Stimulated activated CD4-positive, alpha-beta T cell treated with anti-CD3 and anti-CD28 coated beads, Interleukin-4, amount 100 ng/mL, for 48 hours (primary cell): ENCODE measurements around the gene APAF1.

ENCODE experiments used
- DNase-seq, 2 donors: peaks; one replicate each; pipeline ENCODE4 v3.0.0-alpha.2; 2020; ENCODE audit warnings: low read depth in 2 of 2

APAF1 gene

DNA sequence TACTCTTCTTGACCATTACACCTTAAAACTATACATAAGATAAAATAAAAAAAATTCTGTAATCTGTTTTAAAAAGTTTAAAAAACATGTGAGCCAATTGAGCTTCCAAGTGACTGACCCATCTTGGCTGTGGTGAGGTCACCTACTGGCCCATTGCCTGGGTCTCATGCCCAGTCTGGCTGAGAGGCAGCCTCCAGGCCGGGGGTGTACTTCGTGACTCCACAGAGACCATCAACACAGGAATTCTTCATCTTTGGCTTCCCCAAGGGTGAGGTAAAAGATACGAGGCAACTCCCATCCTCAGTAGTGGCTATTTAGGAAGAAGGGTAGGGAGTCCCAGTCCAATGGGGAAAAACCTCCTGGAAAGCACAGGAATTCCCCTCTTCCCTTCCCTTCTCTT lies 113.2 kb downstream of the APAF1 start:
- DNase-seq: no peak

DNA sequence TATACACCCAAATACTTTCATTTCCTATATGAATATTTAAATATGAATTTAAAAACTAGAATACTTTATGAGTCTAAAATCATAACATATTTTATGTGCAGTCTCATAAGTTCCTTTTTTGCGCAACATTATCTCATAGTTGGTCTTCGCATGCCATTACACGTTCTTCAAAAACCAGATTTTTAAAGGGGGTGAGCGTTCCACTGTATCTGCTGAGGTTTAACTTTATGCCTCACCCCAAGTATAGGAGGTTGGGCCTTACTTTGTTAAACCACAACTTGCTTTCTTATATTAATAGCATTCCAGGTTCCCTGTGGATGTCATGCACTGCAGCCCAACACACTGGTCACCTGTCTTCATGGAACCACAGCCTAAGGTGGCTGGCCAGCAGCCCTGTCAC lies 118.6 kb downstream of the APAF1 start:
- no peak for DNase-seq

GRCh38 chr12:98767248-98767647 lies 122.2 kb downstream of the APAF1 start:
- no peak for DNase-seq

DNA sequence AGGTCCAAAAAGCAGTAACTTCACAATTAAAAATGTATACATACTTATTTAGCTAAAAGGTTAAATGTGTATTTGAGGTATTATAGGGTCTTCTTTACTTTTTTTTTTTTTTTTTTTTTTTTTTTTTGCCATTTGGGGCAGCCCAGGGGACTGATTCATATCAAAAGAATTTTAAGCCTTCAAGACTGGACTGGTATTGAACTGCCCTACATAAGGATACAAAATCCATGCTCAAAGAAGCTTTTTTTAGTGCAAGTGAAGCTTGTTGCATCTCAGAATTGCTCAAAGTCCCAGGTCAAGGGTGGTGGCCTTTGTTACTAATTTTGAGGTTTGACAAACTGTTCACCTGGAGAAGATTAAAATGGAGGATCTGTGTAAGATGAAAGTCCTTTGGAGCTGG lies 124.0 kb downstream of the APAF1 start:
- no peak for DNase-seq

DNA sequence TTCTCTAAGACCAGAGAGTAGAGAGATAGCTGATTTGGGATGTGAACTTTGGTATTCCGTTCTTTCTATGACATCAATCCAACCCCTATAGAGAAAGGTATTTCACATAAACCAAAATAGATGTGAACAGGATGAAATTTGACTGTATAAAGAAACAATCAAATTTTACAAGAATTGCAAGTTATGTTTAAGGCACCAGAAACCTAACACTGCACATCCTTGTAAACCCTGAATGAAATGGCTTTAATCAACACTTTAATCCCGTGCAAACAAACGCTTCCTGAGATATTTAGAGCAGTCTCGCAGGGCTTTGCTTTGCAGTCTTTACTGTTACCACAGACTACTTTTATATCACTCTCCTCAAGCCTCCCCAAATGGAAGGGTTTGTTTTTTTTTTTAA lies 125.1 kb downstream of the APAF1 start:
- DNase-seq: no peak

GRCh38 chr12:98771811-98772752 lies 127.0 kb downstream of the APAF1 start:
- no peak for DNase-seq

DNA sequence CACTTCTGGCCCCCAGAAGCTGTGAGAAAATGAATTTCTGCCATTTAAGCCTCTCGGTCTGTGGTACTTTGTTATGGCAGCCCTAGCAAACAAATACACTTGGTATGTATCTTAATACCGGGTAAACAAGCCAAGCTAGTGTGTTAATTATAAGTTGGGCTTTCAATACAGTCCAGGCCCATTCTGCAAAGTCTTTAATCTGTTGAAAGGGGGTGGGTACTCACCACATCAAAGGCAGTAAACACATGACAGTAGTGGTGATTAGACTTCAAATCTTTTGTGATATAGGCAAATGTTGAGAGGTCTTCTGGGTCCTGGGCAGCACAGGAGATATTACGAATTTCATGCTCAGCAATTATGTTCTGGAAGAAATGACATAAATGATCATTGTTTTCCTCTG lies 127.7 kb downstream of the APAF1 start:
- DNase-seq: no peak

GRCh38 chr12:98780261-98780660 lies 135.2 kb downstream of the APAF1 start:
- DNase-seq: no peak

DNA sequence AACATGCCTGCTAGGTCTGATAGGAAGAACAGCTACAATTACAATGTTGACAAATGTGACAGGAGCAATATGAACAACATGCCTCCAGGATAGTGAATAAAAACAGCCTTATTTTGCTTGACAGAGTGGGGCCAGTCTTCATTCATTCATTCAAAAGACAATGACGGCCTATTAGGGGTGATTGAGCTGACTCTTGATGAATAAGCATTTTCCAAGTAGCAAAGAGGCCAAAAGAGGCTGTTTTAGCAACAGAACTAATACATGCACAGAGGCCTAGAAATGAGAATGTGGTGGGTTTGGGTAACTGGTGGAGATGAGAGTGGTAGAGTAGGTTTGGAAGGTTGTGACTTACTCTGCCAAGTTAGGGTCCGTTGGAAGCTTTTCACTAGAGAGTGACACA lies 138.3 kb downstream of the APAF1 start:
- DNase-seq: no peak
